ENCODE measurements around the gene PKNOX2.
A peak's percentile ranks its signal among the peaks of the same experiment; 100 is the strongest.

Gene PKNOX2

DNA sequence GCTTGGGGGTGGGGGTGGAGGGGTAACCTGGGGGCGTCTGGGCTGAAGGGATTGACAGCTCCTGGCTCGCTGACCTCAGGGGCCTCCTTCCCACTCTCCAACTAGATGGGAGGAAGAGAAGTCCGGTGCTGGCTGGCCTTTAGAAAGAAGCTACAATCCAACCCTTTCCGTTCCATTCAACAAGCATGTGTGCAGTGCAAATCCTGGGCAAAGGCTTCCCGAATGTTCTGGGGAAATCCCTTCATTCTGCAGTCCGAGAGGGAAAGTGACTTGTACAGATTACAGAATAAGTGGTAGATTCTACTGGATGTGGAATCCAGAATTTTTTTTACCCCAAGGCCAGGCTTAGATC lies 181.6 kb downstream of the PKNOX2 start:
- Histone ChIP-seq H3K4me1 (no peaks in the 10 kb centered on the region), H3K4me2 (no peak overlapping the region), H3K9me3 (no peaks in the 10 kb centered on the region), H3K27me3 (no peaks in the 10 kb centered on the region), H3K27ac (no peak overlapping the region), H3K36me3 (no peaks in the 10 kb centered on the region), H3K9ac (no peak overlapping the region), H4K20me1 (no peaks in the 10 kb centered on the region), H3K4me3 (no peak overlapping the region)
- TF ChIP-seq Cebpa-rat (IDR thresholded peaks at IDR 0.05): no peak

- TF ChIP-seq Cebpa-rat (IDR thresholded peaks at IDR 0.05): no peak
These were observed 182.2 kb downstream of the PKNOX2 start for GRCh38 chr11:125346565-125347260.

GRCh38 chr11:125347261-125347585 lies 182.7 kb downstream of the PKNOX2 start:
- Histone ChIP-seq H3K36me3 (no peaks in the 10 kb centered on the region), H3K4me2 (no peak overlapping the region), H3K27me3 (no peaks in the 10 kb centered on the region), H4K20me1 (no peaks in the 10 kb centered on the region), H3K9me3 (no peaks in the 10 kb centered on the region), H3K9ac (no peak overlapping the region), H3K4me3 (no peak overlapping the region), H3K27ac (no peak overlapping the region), H3K4me1 (no peaks in the 10 kb centered on the region)
- TF ChIP-seq Cebpa-rat (IDR thresholded peaks at IDR 0.05): no peak

More at GRCh38 chr11:125346565-125347260, 182.2 kb downstream of the PKNOX2 start:
- H4K20me1 ChIP-seq: no peaks in the 10 kb centered on the region
- no peak overlapping the region for H3K4me2 ChIP-seq
- no peaks in the 10 kb centered on the region for H3K27me3 ChIP-seq
- H3K9ac ChIP-seq: no peak overlapping the region
- H3K4me3 ChIP-seq: no peak overlapping the region
- no peaks in the 10 kb centered on the region for H3K36me3 ChIP-seq
- no peaks in the 10 kb centered on the region for H3K4me1 ChIP-seq
- no peaks in the 10 kb centered on the region for H3K9me3 ChIP-seq
- H3K27ac ChIP-seq: no peak overlapping the region

DNA sequence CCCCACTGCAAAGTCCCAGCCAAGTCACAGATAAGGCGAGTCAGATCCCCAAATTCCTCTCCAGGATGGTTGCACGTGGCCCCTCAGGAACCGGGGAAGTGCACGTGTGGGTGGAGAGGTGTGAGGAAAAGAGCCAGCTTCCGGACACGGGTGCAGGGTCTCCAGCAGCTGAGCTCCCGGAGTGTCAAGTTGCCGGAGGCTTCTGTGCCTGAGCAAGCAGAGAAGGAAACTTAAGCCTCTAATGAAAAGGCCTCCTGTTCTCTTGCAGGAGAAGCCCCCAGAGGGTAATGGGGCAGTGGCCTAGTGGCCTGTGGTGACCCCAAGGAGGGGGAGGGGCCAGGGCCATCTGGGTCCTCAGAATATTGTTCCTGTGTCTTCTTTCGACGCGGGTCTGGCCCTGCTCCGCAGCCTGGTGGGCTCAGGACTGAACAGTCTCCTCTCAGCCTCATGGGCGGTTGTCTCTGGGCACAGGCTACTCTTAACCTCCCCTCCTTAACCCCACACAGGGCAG lies 183.6 kb downstream of the PKNOX2 start:
- no peaks in the 10 kb centered on the region for H3K4me1 ChIP-seq
- no peak overlapping the region for H3K9ac ChIP-seq
- no peaks in the 10 kb centered on the region for H3K9me3 ChIP-seq

DNA sequence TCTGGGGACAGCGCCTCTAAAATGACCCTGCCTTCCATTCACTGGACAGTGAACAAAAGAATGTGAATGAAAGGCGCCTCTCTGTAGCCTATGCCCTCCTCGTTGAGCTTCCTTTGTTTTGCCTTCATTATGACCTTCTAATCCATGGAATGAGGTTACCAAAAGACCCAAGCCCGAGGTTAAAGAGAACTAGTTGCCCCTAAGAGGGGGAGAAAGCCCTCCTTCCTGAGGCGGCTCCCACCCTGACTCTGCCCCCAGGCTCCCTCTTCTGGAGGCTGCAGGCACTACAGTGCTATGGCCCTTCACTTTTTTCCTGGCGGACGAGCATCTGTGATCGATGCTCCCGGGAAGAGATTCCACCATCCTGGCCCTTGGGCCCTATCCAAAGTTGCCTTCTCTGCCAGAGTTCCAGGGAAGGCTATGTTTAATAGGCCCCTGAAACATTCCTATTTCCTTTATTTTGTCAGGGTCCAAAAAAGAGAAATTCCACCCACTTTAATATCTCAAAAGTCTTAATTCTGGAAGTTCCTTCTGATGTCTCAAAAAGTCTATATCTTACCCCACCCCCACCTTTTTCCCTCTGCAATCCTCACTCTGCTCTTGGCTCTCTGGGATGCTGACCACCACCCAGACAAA lies 184.2 kb downstream of the PKNOX2 start:
- H3K27me3 ChIP-seq: no peaks in the 10 kb centered on the region
- no peak overlapping the region for H3K27ac ChIP-seq
- H3K9me3 ChIP-seq: no peaks in the 10 kb centered on the region
- H4K20me1 ChIP-seq: no peaks in the 10 kb centered on the region
- H3K4me1 ChIP-seq: no peaks in the 10 kb centered on the region
- no peaks in the 10 kb centered on the region for H3K36me3 ChIP-seq
- no peak overlapping the region for H3K4me3 ChIP-seq
- H3K9ac ChIP-seq: no peak overlapping the region
- no peak overlapping the region for H3K4me2 ChIP-seq
- TF ChIP-seq Cebpa-rat (IDR thresholded peaks at IDR 0.05): no peak

More for the DNA sequence above, 183.6 kb downstream of the PKNOX2 start:
- Histone ChIP-seq H3K27ac (no peak overlapping the region), H3K4me2 (no peak overlapping the region), H3K36me3 (no peaks in the 10 kb centered on the region), H3K4me3 (no peak overlapping the region), H4K20me1 (no peaks in the 10 kb centered on the region), H3K27me3 (no peaks in the 10 kb centered on the region)
- TF ChIP-seq Cebpa-rat (IDR thresholded peaks at IDR 0.05): no peak

DNA sequence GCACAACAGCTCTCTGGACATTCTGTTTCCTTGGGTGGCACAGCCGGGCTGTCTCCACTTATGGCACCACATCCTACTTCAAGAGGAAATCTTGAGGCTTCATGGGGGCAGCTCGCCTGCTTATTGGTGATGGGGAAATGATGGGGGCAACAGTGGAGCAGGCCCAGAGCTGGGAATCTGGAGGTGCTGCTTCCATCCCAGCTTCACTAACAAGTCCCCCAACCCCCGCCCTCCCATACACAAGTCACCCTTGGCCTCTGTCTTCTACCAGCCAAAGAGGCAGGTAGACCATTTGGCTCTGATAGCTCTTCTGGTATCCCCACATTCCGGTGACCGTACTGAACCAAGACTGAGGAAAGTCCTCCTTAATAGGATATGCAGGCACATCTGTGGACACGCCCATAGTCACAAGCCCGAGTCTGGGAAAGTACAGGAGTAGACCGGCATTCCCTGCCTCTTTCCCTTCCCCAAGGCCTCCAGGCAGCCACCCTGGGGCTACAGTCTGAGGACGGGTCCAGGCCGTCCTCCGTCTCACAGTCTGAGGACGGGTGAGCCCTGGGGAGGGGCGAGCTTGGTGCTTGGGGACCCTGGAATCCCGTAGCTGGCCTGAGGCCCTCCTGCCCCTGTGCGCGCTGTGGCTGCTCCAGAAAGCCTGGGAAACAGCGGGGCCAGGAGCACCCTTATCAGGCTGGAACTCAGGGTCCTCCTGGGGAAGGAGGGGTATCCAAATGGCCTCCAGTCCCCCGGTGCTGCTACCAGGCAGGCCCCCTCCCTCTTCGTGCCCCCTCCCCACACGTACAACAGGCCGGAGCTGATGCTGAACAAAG lies 185.9 kb downstream of the PKNOX2 start:
- H4K20me1 ChIP-seq: no peaks in the 10 kb centered on the region
- no peak overlapping the region for H3K9ac ChIP-seq
- no peaks in the 10 kb centered on the region for H3K4me1 ChIP-seq
- H3K36me3 ChIP-seq: no peaks in the 10 kb centered on the region
- TF ChIP-seq Cebpa-rat (IDR thresholded peaks at IDR 0.05): no peak
- H3K4me3 ChIP-seq: no peak overlapping the region
- no peak overlapping the region for H3K27ac ChIP-seq
- H3K4me2 ChIP-seq: no peak overlapping the region
- 0 out of 2 replicates have a peak, but pooled peaks cover 3% of the 10 kb centered on the region for H3K9me3 ChIP-seq
- no peaks in the 10 kb centered on the region for H3K27me3 ChIP-seq

DNA sequence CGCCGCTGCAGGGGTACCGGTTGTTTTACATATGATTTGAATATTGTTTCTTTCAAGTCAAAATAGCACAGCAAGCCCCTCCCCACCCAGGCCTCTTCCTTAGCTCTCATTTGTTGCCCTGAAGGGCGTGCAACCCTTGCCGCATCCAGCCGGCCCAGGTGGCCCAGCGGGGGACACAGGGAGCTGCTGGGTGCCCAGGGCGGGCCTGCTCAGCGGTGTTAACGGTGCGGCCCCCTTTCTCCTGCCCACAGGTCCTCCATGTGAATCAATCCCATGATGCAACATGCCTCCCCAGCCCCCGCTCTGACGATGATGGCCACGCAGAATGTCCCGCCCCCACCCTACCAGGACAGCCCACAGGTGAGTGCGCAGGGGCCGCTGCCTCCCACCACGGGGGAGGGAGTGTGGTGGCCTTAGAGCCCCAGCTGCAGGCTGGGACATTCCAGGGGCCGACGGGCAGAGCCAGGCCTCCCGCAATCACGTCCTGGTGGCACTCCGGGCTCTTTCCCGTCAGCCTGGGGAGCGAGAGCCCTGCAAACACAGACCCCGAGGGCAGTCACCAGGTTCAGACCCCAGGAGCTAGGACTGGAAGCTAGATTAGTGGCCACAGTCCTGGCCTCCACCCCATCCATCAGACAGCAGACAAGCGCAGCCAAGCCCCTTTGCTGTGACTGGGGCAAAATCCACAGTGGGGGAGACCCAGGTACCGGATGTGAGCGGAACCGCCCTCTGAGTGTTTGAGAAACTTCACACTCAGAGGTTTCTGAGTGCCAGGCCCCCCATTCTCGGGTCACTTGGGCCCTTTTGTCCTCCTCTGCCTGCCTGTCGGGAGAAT lies 186.7 kb downstream of the PKNOX2 start:
- Histone ChIP-seq H3K4me2 (no peak overlapping the region), H3K9ac (no peak overlapping the region), H3K36me3 (no peaks in the 10 kb centered on the region), H3K4me1 (peaks cover 3% of the 10 kb centered on the region), H3K27ac (no peak overlapping the region), H3K27me3 (no peaks in the 10 kb centered on the region), H4K20me1 (no peaks in the 10 kb centered on the region), H3K4me3 (no peak overlapping the region), H3K9me3 (0 out of 2 replicates have a peak, but pooled peaks cover 3% of the 10 kb centered on the region)
- no peak for TF ChIP-seq Cebpa-rat (IDR thresholded peaks at IDR 0.05)

- Histone ChIP-seq H3K4me2 (no peak overlapping the region), H3K27me3 (no peaks in the 10 kb centered on the region), H3K9me3 (0 out of 2 replicates have a peak, but pooled peaks cover 3% of the 10 kb centered on the region), H3K4me3 (no peak overlapping the region), H3K36me3 (no peaks in the 10 kb centered on the region), H3K9ac (no peak overlapping the region), H3K27ac (no peak overlapping the region), H4K20me1 (no peaks in the 10 kb centered on the region), H3K4me1 (peaks cover 9% of the 10 kb centered on the region)
- TF ChIP-seq Cebpa-rat (IDR thresholded peaks at IDR 0.05): no peak
These were observed 187.3 kb downstream of the PKNOX2 start for GRCh38 chr11:125351868-125352250.

DNA sequence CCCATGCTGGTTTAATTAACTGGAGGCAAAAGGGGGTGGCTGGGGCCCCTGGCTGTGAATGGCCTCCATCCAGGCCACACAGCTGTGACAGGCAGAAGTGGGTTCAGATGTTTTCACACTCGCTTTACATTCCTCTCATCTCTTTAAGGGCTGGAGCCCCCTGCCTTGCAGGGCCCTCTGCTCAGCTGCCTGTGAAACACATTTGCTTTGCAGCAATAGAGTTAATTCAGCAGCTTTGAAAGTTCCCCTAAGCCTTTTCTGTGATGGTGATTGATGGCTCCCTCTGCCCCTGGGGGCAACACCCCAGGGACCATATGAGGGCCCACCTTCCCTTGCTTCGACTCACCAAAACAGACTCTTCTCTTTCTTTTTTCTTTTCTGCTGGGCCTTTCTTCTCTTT lies 192.2 kb downstream of the PKNOX2 start:
- no peaks in the 10 kb centered on the region for H3K27me3 ChIP-seq
- peaks cover 13% of the 10 kb centered on the region for H3K4me1 ChIP-seq
- H3K27ac ChIP-seq: 0 out of 2 replicates have a peak overlapping the region, but pooled peaks have one; percentile 22
- TF ChIP-seq Cebpa-rat (IDR thresholded peaks at IDR 0.05): no peak
- 0 out of 2 replicates have a peak overlapping the region, but pooled peaks have one; percentile 6 for H3K9ac ChIP-seq
- H4K20me1 ChIP-seq: no peaks in the 10 kb centered on the region
- H3K36me3 ChIP-seq: no peaks in the 10 kb centered on the region
- H3K9me3 ChIP-seq: 0 out of 2 replicates have a peak, but pooled peaks cover 3% of the 10 kb centered on the region
- peak overlapping the region; percentile 54 for H3K4me2 ChIP-seq
- no peak overlapping the region for H3K4me3 ChIP-seq

Measured in BLaER1 (cell line).